ENCODE measurements around the gene KLK6.

Gene KLK6

GRCh38 chr19:50947123-50947522 lies 22.3 kb downstream of the KLK6 start:
- DNase-seq, result no peak

- DNase-seq, result no peak
These were observed 24.6 kb downstream of the KLK6 start for GRCh38 chr19:50944795-50945194.

- DNase-seq, result no peak
These were observed 26.1 kb downstream of the KLK6 start for GRCh38 chr19:50943074-50943828.

GRCh38 chr19:50939596-50939995 lies 29.8 kb downstream of the KLK6 start:
- DNase-seq, result no peak

GRCh38 chr19:50933640-50934039 lies 35.8 kb downstream of the KLK6 start:
- DNase-seq, result no peak

GRCh38 chr19:50932690-50933083 lies 36.7 kb downstream of the KLK6 start:
- no peak for DNase-seq

GRCh38 chr19:50932018-50932689 lies 37.2 kb downstream of the KLK6 start:
- no peak for DNase-seq

- no peak for DNase-seq
These were observed 38.4 kb downstream of the KLK6 start for GRCh38 chr19:50931023-50931422.

GRCh38 chr19:50928831-50929230 lies 40.6 kb downstream of the KLK6 start:
- DNase-seq, result no peak

- DNase-seq, result no peak
These were observed 43.2 kb downstream of the KLK6 start for GRCh38 chr19:50926144-50926543.

- no peak for DNase-seq
These were observed 43.7 kb downstream of the KLK6 start for GRCh38 chr19:50925734-50926133.

- no peak for DNase-seq
These were observed 44.8 kb downstream of the KLK6 start for GRCh38 chr19:50924586-50924985.

GRCh38 chr19:50922317-50922853 lies 47.0 kb downstream of the KLK6 start:
- peak; percentile 92 for DNase-seq

GRCh38 chr19:50921426-50922316 lies 47.7 kb downstream of the KLK6 start:
- peak; percentile 89 for DNase-seq

GRCh38 chr19:50916069-50916468 lies 53.3 kb downstream of the KLK6 start:
- DNase-seq, result no peak

- DNase-seq, result no peak
These were observed 56.4 kb downstream of the KLK6 start for GRCh38 chr19:50912727-50913716.

GRCh38 chr19:50912102-50912599 lies 57.2 kb downstream of the KLK6 start:
- DNase-seq, result no peak

- no peak for DNase-seq
These were observed 57.9 kb downstream of the KLK6 start, which contains the start of gene KLK4 for GRCh38 chr19:50911206-50912101. Gene KLK4, minus strand, starts transcription at chr19:50911395. Its CDS starts 657 bp downstream, at chr19:50910738.

GRCh38 chr19:50910722-50911121 lies 58.7 kb downstream of the KLK6 start:
- DNase-seq, result no peak

- DNase-seq, result peak; percentile 84
These were observed 59.9 kb downstream of the KLK6 start for GRCh38 chr19:50909240-50910070.

All from NCI-H146 (cell line).